Panc1 (cell line): ENCODE results near the gene FAM83G. TPM values are rescaled to one million over a fixed set of nuclear protein-coding genes. Genes with fewer than 3 reads are reported as not detected.

Experiments
- ATAC-seq: fragments of 200-7000 bp; cut with Tn5 transposase; 2 replicates; pipeline ENCODE4 v1.9.1; 2020; ENCODE audit warnings: mild to moderate bottlenecking, moderate library complexity
- BruUV-seq: library from RNA; stranded (reverse); fragments of 400-500 nt; replicated peaks from 2 replicates; lab custom pipeline; 2021; lab: Mats Ljungman, UMichigan
- CTCF ChIA-PET: fragments of 300-600 bp; sonication (Branson Sonifier 250); formaldehyde crosslinking; loops from one replicate; lab custom pipeline; 2022; ENCODE audit warnings: antibody characterized with exemption; lab: Charles Lee
- POLR2A ChIA-PET: fragments of 300-600 bp; sonication (Branson Sonifier 250); formaldehyde crosslinking; loops from one replicate; lab custom pipeline; 2022; ENCODE audit warnings: antibody characterized with exemption; lab: Charles Lee
- DNase-seq: peaks from one replicate; pipeline ENCODE4 v3.0.0-alpha.2; 2010; ENCODE audit warnings: low read depth, low spot score
- H3K27ac ChIP-seq: 2 replicates; pipeline ENCODE4 v1.5.1; 2011; ENCODE audit warnings: mild to moderate bottlenecking, low read length, inconsistent platforms
- H3K27me3 ChIP-seq: fragments of 200-500 bp; sonication (Bioruptor generic); 2 replicates; pipeline ENCODE4 v1.6.0; 2014; ENCODE audit warnings: low read length, inconsistent platforms; ENCODE audit not compliant: control insufficient read depth, insufficient read depth
- H3K36me3 ChIP-seq: fragments of 200-500 bp; sonication (Bioruptor generic); 2 replicates; pipeline ENCODE4 v1.5.1; 2014; ENCODE audit warnings: inconsistent platforms, mild to moderate bottlenecking, low read length, moderate library complexity; ENCODE audit not compliant: control insufficient read depth, insufficient read depth
- H3K4me1 ChIP-seq: 2 replicates; pipeline ENCODE4 v1.5.1; 2011; ENCODE audit warnings: inconsistent platforms, mild to moderate bottlenecking, low read length, moderate library complexity; ENCODE audit not compliant: control insufficient read depth, insufficient read depth
- H3K4me3 ChIP-seq, 2 experiments: 2 replicates each; pipeline ENCODE4 v1.5.1; 2011 to 2012; ENCODE audit warnings: low read depth in 2 of 2, low read length in 2 of 2, mild to moderate bottlenecking in 2 of 2, inconsistent platforms in 1 of 2, moderate library complexity in 1 of 2
- H3K9me3 ChIP-seq: fragments of 200-500 bp; sonication (Bioruptor generic); 2 replicates; pipeline ENCODE4 v1.5.1; 2014; ENCODE audit warnings: low read depth, mild to moderate bottlenecking, inconsistent platforms, low read length, moderate library complexity; ENCODE audit not compliant: control insufficient read depth, insufficient read depth
- CTCF ChIP-seq: fragments of 450-650 bp; IDR thresholded peaks from 2 replicates; pipeline ENCODE4 v1.5.1; 2017; ENCODE audit warnings: mild to moderate bottlenecking
- POLR2AphosphoS5 ChIP-seq: IDR thresholded peaks from 2 replicates; pipeline ENCODE4 v1.6.1; 2012; ENCODE audit warnings: mild to moderate bottlenecking, low read depth, low read length, moderate library complexity
- REST ChIP-seq, 2 experiments: IDR thresholded peaks; 2 replicates each; pipeline ENCODE4 v1.6.1; 2011 to 2012; ENCODE audit warnings: low read depth in 2 of 2, control low read depth in 1 of 2, low read length in 1 of 2, mild to moderate bottlenecking in 1 of 2, moderate library complexity in 1 of 2; ENCODE audit not compliant: insufficient read depth in 1 of 2
- SIN3A ChIP-seq: IDR thresholded peaks from 2 replicates; pipeline ENCODE4 v1.6.1; 2012; ENCODE audit warnings: low read depth, mild to moderate bottlenecking, low read length, moderate library complexity, borderline replicate concordance; ENCODE audit not compliant: insufficient read depth
- TCF7L2 ChIP-seq: IDR thresholded peaks from 2 replicates; pipeline ENCODE4 v1.6.1; 2011; ENCODE audit warnings: mild to moderate bottlenecking, low read depth, low read length, inconsistent platforms
- in situ Hi-C: cut with HindIII; loops from 2 replicates; pipeline ENCODE4 v1.10.0; 2016; ENCODE audit warnings: low sequenced_read_pairs, low pct_unique_long_range_greater_than_20kb
- intact Hi-C: fragments of 100-400 bp; cut with micrococcal nuclease; formaldehyde crosslinking; loops from one replicate; pipeline ENCODE4 v1.10.0; 2022; ENCODE audit not compliant: unreplicated experiment
- total RNA-seq: library from RNA; stranded (reverse); gene quantifications from one replicate; pipeline ENCODE4 v1.2.1, GENCODE V29; 2021; ENCODE audit not compliant: unreplicated experiment

FAM83G gene
- total RNA-seq, 1 experiment from 2014 or later, result 17.3 TPM

GRCh38 chr17:18966831-18967624 is 37.5 kb downstream of the FAM83G start:
- no peak for ATAC-seq

More at GRCh38 chr17:18966831-18967624, 37.5 kb downstream of the FAM83G start:
- no peak for TF ChIP-seq TCF7L2
- no peak for TF ChIP-seq CTCF
- no peak for TF ChIP-seq REST (IDR thresholded peaks at IDR 0.05; ENCODE audit: insufficient read depth in 1 of 2, low read depth in 2 of 2, low read length in 1 of 2)
- TF ChIP-seq SIN3A, result no peak
- TF ChIP-seq POLR2AphosphoS5, result no peak
- BruUV-seq, result no TSS peak
- H3K36me3 ChIP-seq, result no peaks in the 10 kb centered on the region
- ChIA-PET POLR2A (no interaction called here), CTCF (no interaction called here)
- intact Hi-C loops, result no loop called here
- no peak for DNase-seq
- H3K27me3 ChIP-seq, result no peaks in the 10 kb centered on the region
- no peaks in the 10 kb centered on the region for H3K9me3 ChIP-seq
- peaks cover 4% of the 10 kb centered on the region; the same call in 1 of the 2 replicates for H3K4me1 ChIP-seq
- in situ Hi-C loops, result no loop called here
- no peak overlapping the region for H3K4me3 ChIP-seq
- H3K27ac ChIP-seq, result no peak overlapping the region
